Measurements from ENCODE around the gene PRKX.
"Not testable (repeated sequence)": the region's sequence is repeated elsewhere in the genome, so short reads cannot be mapped to it uniquely, and the experiment has no call there.

PRKX gene

GRCh38 chrX:3589474-3589873 lies 124.0 kb downstream of the PRKX start:
- DNase-seq (ENCODE audit: low read depth, low spot score) = no peak
- H3K27ac ChIP-seq = no peak overlapping the region

DNA sequence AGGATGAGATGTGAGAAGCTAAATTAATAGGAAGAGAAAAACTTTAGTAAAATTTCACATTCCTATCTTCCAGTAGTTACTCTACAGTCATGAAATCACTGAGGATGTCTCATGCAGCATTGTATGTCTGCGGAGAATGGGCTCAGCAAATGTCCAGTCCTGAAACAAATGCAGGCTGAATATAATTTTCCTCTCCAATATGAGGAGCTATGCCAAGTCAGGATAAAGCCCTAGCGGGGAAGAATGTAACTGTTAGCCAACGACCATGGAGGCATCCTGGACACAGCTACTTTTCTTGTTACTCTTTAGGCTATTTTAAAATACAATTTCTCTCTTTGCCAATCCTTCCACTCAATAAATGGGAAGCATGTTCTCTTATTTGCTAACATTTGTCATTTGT lies 127.7 kb downstream of the PRKX start:
- DNase-seq (ENCODE audit: low read depth, low spot score) = no peak
- H3K27ac ChIP-seq = no peak overlapping the region

DNA sequence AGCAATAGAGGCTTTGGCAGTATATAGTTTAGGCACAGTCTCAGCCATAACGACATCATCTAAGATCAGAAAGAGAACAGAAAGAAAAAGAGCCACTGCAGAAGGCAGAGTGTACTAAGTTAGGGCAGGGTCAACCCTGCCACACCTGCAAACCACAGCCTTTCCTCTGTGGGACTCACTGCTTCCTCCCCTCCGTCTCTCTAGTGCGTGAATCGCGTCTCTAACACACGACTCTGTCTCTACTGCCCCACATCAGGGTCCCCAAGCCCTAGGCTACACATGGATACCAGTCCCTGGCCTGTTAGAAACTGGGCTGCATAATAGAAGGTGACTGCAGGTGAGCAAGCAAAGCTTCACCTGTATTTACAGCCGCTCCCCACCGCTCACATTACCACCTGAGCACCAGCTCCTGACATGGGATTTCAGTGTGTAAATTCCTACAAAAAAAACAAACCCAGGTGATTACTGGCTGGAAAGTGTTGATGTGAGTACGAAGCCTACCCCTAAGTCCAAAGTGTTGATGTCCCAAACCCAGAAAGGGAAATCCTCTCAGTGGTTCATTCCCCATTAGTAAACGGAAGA lies 128.9 kb downstream of the PRKX start:
- DNase-seq (ENCODE audit: low read depth, low spot score) = no peak
- no peak overlapping the region for H3K27ac ChIP-seq

DNA sequence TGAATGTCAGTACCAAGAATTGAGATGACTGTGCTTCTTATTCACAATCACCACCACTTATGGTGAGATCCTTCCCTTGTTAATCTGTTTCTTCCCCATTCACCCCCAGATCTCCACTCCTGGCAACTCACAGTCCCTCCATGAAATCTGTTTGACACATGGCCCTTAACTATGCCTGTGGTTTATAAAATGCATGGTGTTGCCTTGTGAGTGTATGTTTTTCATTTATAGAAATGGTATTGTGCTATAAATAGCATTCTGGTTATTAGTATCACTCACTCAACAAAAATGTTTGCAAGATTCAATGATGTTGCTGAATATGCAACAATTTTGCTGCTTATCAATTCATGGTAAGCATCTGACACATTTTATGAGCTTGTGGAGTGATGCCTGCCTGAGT lies 131.0 kb downstream of the PRKX start:
- H3K27ac ChIP-seq = no peak overlapping the region
- DNase-seq (ENCODE audit: low read depth, low spot score) = no peak

- DNase-seq (ENCODE audit: low read depth, low spot score) = no peak
- H3K27ac ChIP-seq = no peak overlapping the region
These were observed 131.8 kb downstream of the PRKX start for GRCh38 chrX:3581609-3582108.

DNA sequence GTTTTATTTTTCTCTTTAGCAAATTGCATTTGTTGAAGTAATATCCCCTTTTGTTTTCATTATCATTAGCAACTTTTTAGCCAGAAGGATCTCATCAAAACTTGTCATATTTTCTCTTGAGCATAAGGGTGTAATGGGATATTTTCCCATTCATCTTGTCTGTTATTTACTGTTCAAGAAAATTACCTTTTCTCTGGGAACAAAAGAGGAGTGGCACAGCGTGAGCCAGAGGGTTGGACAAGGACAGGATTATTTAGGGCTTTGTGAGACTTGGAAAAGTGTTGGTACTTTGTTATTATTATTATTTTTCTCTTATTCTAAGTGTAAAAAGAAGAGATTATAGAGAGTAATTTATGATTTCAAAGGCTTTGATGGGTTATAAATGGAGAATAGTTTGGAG lies 135.9 kb downstream of the PRKX start:
- H3K27ac ChIP-seq = no peak overlapping the region
- DNase-seq (ENCODE audit: low read depth, low spot score) = no peak

- no peak for DNase-seq (ENCODE audit: low read depth, low spot score)
- H3K27ac ChIP-seq = no peak overlapping the region
These were observed 136.5 kb downstream of the PRKX start for GRCh38 chrX:3576886-3577501.

DNA sequence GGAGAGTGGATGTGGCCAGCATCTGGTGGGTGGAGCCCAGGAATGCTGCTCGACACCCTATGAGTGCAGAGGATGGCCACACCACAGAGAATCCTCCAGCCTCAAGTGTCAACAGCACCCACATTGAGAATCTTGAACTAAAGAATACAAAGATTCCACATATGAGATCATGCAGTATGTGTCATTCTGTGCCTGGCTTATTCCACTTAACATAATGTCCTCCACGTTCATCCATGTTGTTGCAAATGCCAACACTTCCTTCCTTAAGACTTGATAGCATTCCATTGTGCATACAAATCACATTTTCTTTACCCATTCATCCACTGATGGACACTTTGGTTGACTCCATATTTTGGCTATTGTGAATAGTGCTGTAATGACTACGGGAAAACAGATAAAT lies 145.8 kb downstream of the PRKX start:
- no peak for DNase-seq (ENCODE audit: low read depth, low spot score)

DNA sequence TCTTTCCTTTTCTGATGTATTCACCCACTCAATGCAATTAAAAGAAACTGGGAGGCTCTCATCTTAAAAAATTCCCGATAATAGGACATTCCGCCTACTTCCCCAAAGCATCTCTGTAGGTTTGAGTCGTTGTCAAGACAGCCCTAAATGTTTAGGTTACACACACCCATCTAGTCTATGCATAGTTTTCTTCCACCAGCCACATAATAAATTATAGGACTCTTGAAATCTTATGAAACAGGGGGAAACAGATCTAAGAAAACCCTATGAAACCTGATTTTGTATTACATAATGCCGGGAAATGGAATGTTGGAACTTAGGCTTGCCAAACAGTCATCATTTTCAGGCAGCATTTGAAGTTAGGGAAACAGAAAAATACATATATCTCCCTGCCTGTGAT lies 150.0 kb downstream of the PRKX start:
- no peak overlapping the region for H3K27ac ChIP-seq
- no peak for DNase-seq (ENCODE audit: low read depth, low spot score)

More for the DNA sequence above, 145.8 kb downstream of the PRKX start:
- no peak overlapping the region for H3K27ac ChIP-seq

DNA sequence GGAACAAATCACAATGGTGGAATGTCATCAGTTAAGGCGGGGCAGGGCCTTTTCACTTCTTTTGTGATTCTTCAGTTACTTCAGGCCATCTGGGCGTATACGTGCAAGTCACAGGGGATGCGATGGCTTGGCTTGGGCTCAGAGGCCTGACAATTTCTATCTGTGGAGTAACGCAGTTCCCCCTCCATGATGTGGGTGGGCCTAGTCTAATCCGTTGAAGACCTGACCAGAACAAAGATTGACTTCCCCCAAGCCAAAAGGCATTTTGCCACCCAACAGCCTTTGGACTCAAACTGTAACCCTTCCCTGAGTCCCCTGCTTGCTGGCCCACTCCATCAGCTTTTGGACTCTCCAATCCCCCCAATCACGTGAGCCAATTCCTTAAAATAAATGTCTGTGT lies 153.4 kb downstream of the PRKX start:
- H3K27ac ChIP-seq; DNase-seq (ENCODE audit: low read depth, low spot score): not testable (repeated sequence)

Measured in epithelial cell of prostate (primary cell).